Non-pigmented ciliary epithelial cell (primary cell): ENCODE data around the gene SLC25A12.
"Not testable (repeated sequence)": the region's sequence is repeated elsewhere in the genome, so short reads cannot be mapped to it uniquely, and the experiment has no call there.

ENCODE experiments used
- DNase-seq: peaks from one replicate; pipeline ENCODE4 v3.0.0-alpha.2; 2010; ENCODE audit warnings: low read depth

SLC25A12 gene

GRCh38 chr2:171789956-171790355, 104.1 kb downstream of the SLC25A12 start:
- no peak for DNase-seq

- DNase-seq: no peak
Measured at GRCh38 chr2:171788316-171788993, 105.6 kb downstream of the SLC25A12 start.

DNA sequence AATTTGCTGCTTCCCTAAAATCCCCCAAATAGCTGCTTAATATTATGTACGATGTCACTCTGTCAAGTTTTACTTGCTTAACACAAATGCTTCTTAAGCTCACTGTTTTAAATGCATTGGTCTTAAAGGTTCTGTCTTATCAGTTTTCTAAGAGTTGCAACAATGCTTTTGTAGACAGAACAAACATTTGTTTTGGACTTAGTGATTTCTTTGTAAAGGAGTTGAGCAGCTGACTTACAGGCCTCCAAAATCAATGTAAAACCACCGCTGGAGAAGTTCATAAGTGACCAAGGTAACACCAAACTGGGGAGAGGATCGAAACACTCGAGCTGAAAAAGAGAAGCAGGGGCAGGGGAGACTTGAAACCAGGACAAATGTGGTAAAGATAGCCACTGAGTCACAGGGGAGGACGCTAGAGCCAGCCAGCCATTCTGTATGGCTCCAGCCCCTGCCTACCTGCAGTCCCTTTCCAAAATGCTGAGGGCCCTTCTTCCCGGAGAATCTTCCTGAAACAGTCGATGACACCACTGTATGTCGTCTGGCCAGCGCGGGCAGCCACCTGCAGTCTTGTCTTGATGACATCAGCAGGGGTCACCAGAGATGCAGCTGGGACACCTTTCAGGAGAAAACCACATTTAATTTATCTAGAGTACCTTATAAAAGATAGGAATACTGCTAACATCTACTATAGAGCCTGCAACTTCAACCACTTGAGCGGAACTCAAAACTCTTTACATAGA, 106.5 kb downstream of the SLC25A12 start:
- DNase-seq: no peak

- DNase-seq: no peak
Measured at GRCh38 chr2:171785450-171785849, 108.6 kb downstream of the SLC25A12 start.

DNA sequence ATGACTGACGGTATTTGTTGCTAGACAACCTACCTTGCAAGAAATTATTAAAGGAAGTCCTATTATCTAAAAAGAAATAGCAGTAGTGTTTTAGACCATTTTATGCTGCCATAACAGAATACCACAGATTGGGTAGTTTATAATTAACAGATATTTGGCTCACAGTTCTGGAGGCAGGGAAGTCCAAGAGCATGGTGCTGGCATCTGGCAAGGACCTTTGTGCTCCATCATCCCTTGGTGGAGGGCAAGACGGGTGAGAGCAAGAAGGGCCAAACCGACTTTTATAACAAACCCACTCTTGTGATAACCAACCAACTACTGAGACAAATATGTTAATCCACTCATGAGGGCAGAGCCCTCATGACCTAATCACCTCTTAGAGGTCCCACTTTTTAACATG, 115.5 kb downstream of the SLC25A12 start:
- DNase-seq: no peak

DNA sequence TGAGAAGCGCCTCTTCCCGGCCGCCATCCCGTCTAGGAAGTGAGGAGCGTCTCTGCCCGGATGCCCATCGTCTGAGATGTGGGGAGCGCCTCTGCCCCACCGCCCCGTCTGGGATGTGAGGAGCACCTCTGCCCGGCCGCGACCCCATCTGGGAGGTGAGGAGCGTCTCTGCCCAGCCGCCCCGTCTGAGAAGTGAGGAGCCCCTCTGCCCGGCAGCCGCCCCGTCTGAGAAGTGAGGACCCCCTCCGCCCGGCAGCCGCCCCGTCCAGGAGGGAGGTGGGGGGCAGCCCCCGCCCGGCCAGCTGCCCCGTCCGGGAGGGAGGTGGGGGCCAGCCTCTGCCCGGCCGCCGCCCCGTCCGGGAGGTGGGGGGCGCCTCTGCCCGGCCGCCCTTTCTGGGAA, 119.5 kb downstream of the SLC25A12 start:
- not testable (repeated sequence) for DNase-seq

DNA sequence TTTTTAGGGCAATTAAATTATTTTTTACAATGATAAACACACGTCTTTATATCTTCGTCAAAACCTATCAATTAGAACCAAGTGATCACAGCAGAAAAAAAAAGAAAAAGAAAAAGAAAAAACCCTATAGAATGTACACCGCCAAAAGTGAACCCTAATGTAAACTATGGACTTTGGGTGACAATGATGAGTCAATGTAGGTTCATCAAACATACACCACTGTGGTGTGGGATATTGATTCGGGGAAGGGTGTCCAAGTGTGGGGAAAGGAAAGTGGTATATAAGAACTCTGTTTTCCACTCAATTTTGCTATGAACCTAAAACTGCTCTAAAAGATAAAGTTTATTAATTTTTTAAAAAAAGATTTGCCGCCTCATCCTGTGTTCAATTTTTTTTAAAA, 121.7 kb downstream of the SLC25A12 start:
- no peak for DNase-seq

GRCh38 chr2:171771463-171771862, 122.6 kb downstream of the SLC25A12 start:
- no peak for DNase-seq

GRCh38 chr2:171763602-171764001, 130.4 kb downstream of the SLC25A12 start:
- DNase-seq: no peak

DNA sequence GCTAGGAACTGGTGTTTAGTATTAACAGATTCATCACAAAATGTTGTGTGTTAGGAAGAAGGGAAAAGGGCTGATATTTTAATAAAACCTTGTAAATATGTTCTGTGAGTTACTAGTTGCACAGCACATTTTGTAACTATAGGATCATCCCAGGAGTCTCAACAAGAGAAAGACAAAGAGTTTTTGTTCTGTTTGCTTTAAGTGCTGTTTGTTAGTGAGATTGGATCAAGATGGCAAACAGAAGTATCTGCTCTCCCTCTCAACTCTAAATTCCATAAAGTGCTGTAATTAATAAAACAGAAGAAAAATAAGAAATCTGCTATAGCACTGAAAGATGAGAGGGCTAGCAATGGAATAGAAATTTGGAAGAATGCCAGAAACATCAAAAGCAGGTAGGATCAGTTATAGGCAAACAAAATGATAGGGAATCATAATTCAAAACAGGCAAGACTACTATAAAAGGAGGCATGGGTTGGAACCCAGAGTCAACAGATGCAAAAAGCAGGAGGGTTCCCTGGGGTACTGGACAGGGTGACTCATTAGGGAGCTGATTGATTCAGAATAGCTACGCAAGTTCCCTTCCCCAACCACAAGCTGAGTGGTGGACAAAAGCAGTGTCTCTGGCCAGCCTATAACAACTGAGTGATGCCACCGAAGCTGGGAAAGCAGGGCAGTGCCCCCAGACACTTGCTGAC, 131.0 kb downstream of the SLC25A12 start:
- DNase-seq: no peak

DNA sequence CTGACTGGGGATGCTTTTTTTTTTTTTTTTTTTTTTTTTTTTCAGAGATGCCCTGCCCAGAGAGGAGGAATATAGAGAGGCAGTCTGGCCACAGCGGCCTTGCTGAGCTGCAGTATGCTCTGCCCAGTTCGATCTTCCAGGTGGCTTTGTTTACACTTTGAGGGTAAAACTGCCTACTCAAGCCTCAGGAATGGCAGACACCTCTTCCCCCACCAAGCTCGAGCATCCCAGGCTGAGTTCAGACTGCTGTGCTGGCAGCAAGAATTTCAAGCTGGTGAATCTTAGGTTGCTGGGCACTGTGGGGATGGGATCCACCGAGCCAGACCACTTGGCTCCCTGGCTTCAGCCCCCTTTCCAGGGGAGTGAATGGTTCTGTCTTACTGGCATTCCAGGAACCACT, 132.9 kb downstream of the SLC25A12 start:
- not testable (repeated sequence) for DNase-seq

DNA sequence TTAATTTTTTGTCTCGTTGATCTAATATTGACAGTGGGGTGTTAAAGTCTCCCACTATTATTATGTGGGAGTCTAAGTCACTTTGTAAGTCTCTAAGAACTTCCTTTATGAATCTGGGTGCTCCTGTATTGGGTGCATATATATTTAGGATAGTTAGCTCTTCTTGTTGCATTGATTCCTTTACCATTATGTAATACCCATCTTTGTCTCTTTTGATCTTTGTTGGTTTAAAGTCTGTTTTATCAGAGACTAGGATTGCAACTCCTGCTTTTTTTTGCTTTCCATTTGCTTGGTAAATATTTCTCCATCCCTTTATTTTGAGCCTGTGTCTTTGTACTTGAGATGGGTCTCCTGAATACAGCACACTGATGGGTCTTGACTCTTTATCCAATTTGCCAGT, 135.3 kb downstream of the SLC25A12 start:
- DNase-seq: not testable (repeated sequence)

- DNase-seq: no peak
Measured at GRCh38 chr2:171754254-171754939, 139.6 kb downstream of the SLC25A12 start.

DNA sequence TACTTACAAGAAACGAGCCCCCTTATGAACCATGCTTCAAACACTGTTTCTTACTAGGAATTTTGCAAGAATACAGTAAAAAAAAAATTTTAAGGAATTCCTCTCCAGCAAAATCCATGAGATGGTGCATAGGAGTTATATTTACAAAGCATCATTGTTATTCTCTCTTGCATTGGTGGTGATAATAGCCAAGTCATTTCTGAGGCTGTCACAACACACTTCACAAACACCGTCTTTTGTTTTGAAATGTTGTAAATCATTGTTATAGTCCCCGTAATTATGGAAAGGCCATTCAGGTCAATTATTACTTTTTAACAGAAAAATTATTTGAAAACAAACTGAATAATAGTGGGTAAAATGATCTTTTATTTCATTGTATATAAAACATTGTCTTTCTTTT, 146.7 kb downstream of the SLC25A12 start:
- DNase-seq: no peak

DNA sequence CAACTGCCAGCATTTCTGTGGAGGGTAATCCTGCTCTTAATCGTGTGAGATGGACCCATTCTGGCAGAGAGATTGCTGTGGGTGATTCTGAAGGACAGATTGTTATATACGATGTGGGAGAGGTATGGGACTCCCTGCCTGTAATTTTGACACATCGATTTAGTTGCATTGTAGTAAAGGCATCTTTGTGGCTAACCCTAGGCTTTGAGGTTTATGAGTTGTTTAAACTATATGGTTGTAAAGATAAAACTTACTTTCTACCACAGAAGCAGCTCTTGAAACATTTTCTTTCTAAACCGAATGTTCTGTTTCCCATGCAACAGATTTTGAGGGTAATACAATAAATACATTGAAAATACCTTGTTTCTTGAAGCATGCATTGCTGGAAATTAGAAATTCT, 148.2 kb downstream of the SLC25A12 start:
- DNase-seq: no peak

DNA sequence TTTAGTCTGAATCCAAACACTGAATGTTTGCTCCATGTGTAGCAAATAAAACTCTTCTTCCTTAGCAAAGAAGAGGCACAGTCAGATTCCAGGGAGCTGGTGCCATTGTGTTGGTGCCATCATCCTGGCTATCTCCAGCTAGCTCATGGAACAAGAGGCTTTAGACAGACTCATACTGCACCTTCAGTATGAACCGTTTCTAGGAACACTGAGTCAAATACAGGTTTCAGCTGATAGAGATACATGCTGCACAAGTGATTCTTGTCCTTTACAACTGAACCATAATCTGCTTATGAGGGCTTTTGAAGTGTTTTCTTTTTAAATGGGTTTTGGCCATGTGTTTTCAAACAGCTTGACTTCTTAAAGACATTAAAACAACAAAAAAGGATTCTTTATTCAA, 148.9 kb downstream of the SLC25A12 start:
- no peak for DNase-seq

DNA sequence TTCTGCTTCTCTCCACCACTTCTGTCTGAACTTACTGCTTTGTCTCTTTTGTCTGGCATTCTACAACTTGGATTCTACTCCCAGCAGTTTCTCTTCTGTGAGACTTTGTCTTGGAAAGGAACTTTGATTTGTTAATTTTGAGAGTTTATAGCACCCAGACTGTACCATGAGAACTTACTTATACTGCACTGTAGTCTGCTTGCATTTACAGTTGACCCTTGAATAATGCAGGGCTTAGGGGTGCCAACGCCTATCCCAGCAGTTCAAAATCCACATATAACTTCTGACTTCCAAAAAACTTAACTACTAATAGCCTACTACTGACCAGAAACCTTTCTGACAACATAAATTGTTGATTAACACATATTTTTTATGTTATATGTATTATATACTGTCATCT, 151.3 kb downstream of the SLC25A12 start:
- DNase-seq: no peak

DNA sequence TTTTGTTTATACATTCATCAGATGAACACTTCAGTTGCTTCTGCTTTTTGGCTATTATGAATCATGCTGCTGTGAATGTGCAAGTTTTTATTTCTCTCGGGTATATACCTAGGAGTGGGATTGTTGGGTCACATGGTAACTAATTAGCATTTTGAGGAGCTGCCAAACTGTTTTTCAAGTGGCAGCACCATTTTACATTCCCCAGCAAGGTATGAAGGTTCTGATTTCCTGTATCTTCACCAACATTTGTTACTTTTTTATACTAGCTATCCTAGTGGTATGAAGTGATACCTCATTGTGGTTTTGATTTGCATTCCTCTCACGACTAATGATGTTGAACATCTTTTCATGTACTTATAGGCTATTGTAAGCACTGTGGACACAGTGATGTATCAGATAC, 152.9 kb downstream of the SLC25A12 start:
- no peak for DNase-seq

DNA sequence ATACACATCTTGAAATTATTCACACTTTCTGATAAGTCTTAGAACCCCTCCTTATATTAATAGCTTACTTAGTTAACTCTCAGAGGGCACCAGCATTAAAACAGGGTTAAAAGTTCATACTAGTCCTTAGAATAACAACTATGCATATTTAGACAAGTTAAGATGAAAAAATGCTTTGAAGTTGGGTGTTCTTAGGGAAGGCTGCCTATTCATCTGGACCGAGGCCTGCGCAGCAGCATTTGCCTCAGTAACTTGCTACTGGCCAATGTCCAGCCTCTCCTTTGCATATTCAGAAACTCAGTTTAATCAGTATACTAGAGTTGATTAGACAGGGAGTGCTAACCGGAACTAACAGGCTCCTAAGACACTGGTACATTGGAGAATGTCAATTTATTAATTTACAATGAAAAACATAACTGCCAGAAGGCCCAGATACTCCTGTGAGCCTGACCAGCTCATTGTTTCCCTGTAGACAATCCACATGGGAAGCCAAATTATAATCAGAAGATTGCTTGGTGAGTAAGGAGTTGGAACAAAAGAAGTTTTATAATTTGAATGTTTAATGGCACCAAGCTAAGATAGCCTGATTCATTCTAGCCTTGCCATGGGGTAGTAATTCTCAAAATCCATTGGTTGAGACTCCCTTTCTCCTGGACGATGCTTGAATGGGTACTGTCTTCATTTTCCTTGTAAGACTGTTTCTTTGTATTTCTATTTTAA, 157.9 kb downstream of the SLC25A12 start:
- DNase-seq: no peak
